Activated T-cell treated with anti-CD3 and anti-CD28 coated beads, Interleukin-2, amount 50 U/mL, for 48 hours (primary cell): ENCODE results near the gene FPGT.
"Not testable (repeated sequence)": the region's sequence is repeated elsewhere in the genome, so short reads cannot be mapped to it uniquely, and the experiment has no call there.

Source experiments
- DNase-seq, 2 experiments: peaks; one replicate each; pipeline ENCODE4 v3.0.0-alpha.2; 2020

Gene FPGT

GRCh38 chr1:74197657-74198552, at the start of gene FPGT, which contains the start of gene LRRIQ3:
TSS of gene FPGT (plus strand) at chr1:74198242. CDS start at chr1:74198279, 37 bp downstream.
TSS of gene LRRIQ3 (minus strand) at chr1:74198176. CDS start at chr1:74183684, 14,492 bp downstream.
- DNase-seq: peak; percentile 96 to 97

GRCh38 chr1:74160046-74160445, 38.0 kb upstream of the FPGT start:
- no peak for DNase-seq

GRCh38 chr1:74161497-74161896, 36.5 kb upstream of the FPGT start:
- DNase-seq: no peak

DNA sequence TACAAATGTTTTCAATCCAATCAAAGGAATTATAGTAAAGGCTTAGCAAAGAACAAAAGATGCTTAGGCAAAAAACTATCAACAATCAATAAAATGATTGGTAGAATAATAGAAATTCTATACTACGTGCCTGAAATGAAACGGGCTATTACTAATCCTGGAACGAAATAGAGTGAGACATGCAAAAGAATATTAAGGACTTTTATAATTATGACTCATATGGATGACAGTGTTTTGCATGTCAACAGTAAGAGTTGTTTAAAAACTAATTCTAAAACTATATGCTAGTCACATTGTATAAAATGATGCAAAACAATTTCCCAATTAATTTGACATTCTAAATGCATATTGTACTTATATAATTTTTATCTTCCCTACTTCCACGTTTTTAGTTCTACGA, 35.7 kb upstream of the FPGT start:
- no peak for DNase-seq

DNA sequence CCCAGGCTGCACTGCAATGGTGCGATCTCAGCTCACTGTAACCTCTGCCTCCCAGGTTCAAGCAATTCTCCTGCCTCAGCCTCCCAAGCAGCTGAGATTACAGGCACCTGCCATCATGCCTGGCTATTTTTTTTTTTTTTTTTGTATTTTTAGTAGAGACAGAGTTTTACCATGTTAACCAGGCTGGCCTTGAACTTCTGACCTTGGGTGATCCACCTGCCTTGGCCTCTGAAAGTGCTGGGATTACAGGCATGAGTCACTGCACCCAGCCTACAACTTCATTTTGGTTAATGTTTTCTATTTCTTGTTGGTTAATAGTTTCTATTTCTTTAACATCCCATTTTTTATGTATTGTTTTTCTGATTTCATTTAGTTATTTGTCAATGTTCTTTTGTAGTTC, 23.6 kb upstream of the FPGT start:
- DNase-seq: not testable (repeated sequence)

DNA sequence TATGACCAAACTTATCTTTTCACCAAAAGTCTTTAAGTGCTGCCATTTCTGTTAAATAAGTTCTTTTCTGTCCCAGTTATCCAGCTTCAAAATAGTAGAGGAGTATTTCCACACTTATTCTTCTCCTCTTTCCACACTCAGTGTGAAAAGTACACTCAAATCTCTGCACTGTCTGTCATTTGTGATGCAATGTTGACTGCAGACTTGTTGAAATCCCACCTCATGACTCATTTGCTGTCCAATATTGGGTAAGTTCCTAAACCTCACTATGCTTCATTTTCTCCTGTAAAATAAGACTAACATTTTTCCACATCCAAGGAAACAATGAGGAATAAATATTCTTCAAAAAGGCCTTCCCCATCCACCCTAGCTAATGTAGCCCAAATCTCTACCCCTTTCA, 17.6 kb upstream of the FPGT start:
- DNase-seq: no peak

DNA sequence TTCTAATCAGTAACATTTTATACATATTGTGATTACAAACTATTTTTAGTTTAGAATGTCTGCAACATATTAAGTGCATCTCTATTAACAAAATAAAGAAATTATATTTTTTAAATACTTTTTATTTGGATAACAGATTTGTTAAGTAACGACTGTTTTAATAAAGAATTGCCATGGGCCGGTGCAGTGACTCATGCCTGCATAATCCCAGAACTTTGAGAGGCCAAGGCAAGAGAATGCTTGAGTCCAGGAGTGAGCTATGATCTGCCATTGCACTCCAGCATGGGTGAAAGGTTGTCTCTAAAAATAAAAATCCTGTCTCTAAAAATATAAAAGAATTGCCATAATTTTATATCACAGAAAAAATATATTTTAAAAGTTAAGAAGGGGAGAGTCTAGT, 4.1 kb upstream of the FPGT start:
- DNase-seq: no peak

DNA sequence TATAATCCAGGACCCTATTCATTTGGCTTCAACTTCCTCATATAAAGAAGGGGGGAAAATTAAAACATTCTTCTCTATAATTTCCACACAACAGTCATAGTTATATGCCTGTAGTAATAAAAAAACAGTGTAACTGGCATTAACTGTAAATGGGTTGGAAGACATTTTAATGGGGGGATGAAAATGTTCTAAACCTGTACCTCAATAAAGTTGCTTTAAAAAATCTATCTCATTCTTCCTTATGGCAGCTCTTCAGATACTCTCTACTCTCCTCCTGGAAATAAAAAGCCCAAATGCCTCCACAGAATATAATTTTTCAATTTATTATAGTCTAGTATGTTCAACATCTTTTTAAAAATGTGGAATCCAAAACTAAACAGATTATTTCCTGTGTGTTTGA, 2.7 kb upstream of the FPGT start:
- no peak for DNase-seq

GRCh38 chr1:74197255-74197654, 787 bp upstream of the FPGT start:
- no peak for DNase-seq

DNA sequence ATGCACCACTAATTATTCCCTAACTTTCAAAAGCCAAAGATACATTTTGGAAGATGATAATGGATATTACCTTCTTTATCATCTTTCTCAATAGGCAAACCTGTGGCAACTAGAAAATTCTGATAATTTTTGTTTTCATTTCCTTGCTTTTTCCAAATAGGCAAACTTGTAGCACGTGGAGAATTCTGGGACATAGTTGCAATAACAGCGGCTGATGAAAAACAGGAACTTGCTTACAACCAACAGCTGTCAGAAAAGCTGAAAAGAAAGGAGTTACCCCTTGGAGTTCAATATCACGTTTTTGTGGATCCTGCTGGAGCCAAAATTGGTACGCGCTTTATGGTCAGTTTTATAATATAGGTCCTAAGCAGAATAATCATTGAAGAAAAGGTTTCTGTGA, 1.5 kb downstream of the FPGT start:
- DNase-seq: no peak

DNA sequence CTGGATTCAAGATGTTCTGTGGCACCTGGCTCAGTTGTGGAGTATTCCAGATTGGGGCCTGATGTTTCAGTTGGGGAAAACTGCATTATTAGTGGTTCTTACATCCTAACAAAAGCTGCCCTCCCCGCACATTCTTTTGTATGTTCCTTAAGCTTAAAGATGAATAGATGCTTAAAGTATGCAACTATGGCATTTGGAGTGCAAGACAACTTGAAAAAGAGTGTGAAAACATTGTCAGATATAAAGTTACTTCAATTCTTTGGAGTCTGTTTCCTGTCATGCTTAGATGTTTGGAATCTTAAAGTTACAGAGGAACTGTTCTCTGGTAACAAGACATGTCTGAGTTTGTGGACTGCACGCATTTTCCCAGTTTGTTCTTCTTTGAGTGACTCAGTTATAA, 7.2 kb downstream of the FPGT start:
- DNase-seq: no peak

DNA sequence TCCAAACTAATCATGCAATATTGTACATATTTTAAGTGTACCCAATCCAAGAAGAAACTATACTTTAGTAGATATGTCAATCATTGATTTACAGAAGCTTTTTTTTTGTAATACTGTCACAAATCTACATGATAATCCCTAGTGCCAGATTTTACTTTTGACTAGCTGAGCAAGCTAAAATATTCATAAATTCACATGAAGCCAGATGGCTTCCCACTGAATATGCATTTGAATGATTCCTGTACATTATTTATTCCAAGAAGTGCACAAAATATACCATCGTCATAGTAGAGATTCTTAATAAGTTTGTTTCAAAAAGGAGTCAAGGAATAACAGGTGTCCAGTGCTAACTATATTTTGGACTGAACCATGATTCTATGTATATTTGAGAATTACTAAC, 17.2 kb downstream of the FPGT start:
- no peak for DNase-seq

- no peak for DNase-seq
These were observed 24.7 kb downstream of the FPGT start for GRCh38 chr1:74222701-74223100.

- DNase-seq: no peak
These were observed 25.4 kb downstream of the FPGT start for GRCh38 chr1:74223453-74223852.

- DNase-seq: no peak
These were observed 37.1 kb downstream of the FPGT start, which contains the start of gene TNNI3K for GRCh38 chr1:74235153-74235552. TSS of gene TNNI3K (plus strand) at chr1:74235387. CDS start at chr1:74235452, 65 bp downstream.

- DNase-seq: no peak
These were observed 38.4 kb downstream of the FPGT start for GRCh38 chr1:74236440-74236839.

DNA sequence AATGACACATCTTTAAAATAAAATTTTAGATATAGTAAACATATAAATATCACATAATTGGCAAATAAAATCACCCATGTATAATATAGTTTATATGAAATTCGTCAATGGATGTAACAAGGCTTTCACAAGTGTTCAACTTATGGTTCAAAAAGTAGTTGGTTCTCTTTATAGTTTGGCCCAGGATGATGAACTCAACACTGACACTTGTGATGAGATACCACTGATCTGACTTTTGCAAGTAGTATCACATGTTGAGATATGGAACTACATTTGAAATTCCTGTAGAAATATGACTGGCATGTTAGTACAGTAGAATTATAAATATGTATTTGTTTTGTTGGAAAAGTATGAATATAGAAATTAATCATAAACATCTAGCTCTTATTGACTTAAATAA, 39.0 kb downstream of the FPGT start:
- no peak for DNase-seq

GRCh38 chr1:74237787-74238186, 39.7 kb downstream of the FPGT start:
- no peak for DNase-seq

GRCh38 chr1:74245168-74245772, 47.2 kb downstream of the FPGT start:
- no peak for DNase-seq

DNA sequence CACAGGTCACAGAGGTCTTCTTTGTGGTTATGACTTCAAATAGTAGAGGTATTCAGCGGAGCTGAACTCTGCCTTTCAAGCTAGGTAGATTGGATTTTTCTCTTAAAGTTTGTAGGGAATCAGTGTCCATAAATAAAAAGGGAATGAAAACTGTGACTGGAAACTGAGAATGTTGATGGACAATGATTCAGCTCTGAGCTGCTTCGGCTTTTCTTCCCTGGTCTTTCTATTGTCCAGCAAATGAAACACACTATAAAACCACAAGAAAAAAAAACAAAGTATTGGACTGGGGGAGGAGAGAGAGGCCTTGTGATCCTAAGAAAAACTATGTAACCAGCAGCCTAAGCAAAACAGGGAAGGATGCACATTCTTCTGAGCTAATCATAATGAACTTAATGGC, 48.3 kb downstream of the FPGT start:
- DNase-seq: no peak

DNA sequence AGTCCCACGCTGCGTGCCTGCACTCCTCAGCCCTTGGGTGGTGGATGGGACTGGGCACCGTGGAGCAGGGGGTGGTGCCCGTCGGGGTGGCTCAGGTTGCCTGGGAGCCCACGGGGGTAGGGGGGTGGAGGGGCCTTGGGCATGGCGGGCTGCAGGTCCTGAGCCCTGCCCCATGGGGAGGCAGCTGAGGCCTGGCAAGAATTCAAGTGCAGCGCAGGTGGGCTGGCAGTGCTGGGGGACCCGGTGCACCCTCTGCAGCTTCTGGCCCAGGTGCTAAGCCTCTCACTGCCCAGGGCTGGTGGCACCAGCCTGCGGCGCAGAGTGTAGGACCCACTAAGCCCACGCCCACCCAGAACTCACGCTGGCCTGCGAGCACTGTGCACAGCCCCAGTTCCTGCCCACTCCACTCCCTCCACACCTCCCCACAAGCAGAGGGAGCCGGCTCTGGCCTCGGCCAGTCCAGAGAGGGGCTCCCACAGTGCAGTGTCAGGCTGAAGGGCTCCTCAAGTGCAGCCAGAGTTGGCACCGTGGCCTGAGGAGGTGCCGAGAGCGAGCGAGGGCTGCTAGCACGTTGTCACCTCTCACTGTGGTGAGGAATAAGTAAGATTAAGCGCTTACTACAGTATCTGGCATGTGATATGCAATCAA, 50.0 kb downstream of the FPGT start:
- no peak for DNase-seq

DNA sequence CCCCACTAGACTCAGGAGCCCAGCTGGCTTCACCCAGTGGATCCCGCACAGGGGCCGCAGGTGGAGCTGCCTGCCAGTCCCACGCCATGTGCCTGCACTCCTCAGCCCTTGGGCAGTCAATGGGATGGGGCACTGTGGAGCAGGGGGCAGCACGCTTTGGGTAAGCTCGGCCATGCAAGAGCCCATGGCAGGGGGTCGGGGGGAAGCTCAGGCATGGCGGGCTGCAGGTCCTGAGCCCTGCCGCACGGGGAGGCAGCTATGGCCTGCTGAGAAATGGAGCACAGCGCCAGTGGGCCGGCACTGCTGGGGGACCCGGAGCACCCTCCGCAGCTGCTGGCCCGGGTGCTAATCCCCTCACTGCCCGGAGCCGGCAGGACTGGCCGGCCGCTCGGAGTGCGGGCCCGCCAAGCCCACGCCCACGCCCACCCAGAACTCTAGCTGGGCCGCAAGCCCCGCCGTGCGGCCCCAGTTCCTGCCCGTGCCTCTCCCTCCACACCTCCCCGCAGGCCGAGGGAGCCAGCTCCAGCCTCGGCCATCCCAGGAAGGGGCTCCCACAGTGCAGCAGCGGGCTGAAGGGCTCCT, 55.3 kb downstream of the FPGT start:
- DNase-seq: not testable (repeated sequence)
